MCF 10A (cell line): Measurements from ENCODE around the gene GSS. TPM values are rescaled to one million over a fixed set of nuclear protein-coding genes. Genes with fewer than 3 reads are reported as not detected.

Experiments used
- BruUV-seq: library from RNA; stranded (reverse); fragments of 400-500 nt; replicated peaks from 2 replicates; lab custom pipeline; 2021; lab: Mats Ljungman, UMichigan
- CTCF ChIA-PET: fragments of 300-600 bp; sonication (Branson Sonifier 250); formaldehyde crosslinking; extraction: SDS; loops from one replicate; lab custom pipeline; 2021; ENCODE audit warnings: antibody characterized with exemption, inconsistent platforms; lab: Yijun Ruan, JAX
- POLR2A ChIA-PET: fragments of 300-600, 350-650 bp; sonication (Branson Sonifier 250); formaldehyde crosslinking; extraction: SDS; loops from one replicate; lab custom pipeline; 2020; ENCODE audit warnings: antibody characterized with exemption, inconsistent platforms; lab: Yijun Ruan, JAX
- DNase-seq: peaks from one replicate; pipeline ENCODE4 v3.0.0-alpha.2; 2018; ENCODE audit not compliant: unreplicated experiment
- H3K27ac Mint-ChIP-seq: one replicate; pipeline ENCODE4 v1.8.0; 2022; ENCODE audit warnings: mild to moderate bottlenecking, low read depth, mixed read lengths; ENCODE audit not compliant: unreplicated experiment
- H3K27me3 Mint-ChIP-seq: one replicate; pipeline ENCODE4 v1.8.0; 2022; ENCODE audit warnings: mixed read lengths; ENCODE audit not compliant: insufficient read depth, unreplicated experiment
- H3K36me3 Mint-ChIP-seq: one replicate; pipeline ENCODE4 v1.8.0; 2022; ENCODE audit warnings: mild to moderate bottlenecking, moderate library complexity, mixed read lengths; ENCODE audit not compliant: insufficient read depth, unreplicated experiment
- H3K4me1 Mint-ChIP-seq: one replicate; pipeline ENCODE4 v1.8.0; 2022; ENCODE audit warnings: mixed read lengths; ENCODE audit not compliant: insufficient read depth, unreplicated experiment
- H3K4me3 Mint-ChIP-seq: one replicate; pipeline ENCODE4 v1.8.0; 2022; ENCODE audit warnings: mild to moderate bottlenecking, moderate library complexity, mixed read lengths; ENCODE audit not compliant: unreplicated experiment
- H3K9me3 Mint-ChIP-seq: one replicate; pipeline ENCODE4 v1.8.0; 2022; ENCODE audit warnings: mixed read lengths; ENCODE audit not compliant: unreplicated experiment
- CTCF ChIP-seq: fragments of 200-600 bp; IDR thresholded peaks from one replicate; pipeline ENCODE4 v1.8.0; 2022; ENCODE audit warnings: antibody characterized with exemption, mild to moderate bottlenecking; ENCODE audit not compliant: unreplicated experiment
- intact Hi-C: fragments of 100-400 bp; cut with micrococcal nuclease; formaldehyde crosslinking; loops from 2 replicates; pipeline ENCODE4 v1.14.1; 2022
- total RNA-seq: library from RNA; stranded (reverse); gene quantifications from 2 replicates; pipeline ENCODE4 v1.2.3, GENCODE V29; 2022

Gene GSS
- total RNA-seq, 1 experiment from 2014 or later = 115 TPM

- H3K27me3 Mint-ChIP-seq = no peaks in the 10 kb centered on the region
- no peak for DNase-seq
- no peak overlapping the region for H3K27ac Mint-ChIP-seq
- intact Hi-C loops = no loop called here
- CTCF ChIA-PET = interaction anchor here (0.6 to 4.5 kb wide), 6 partner anchors 25 to 205 kb away, joined by 3 to 28 read pairs (median 3); no protein-coding TSS in a partner anchor
- no TSS peak for BruUV-seq
- POLR2A ChIA-PET = interaction anchor here (0.7 kb wide), 1 partner anchor 10 kb away, joined by 3 read pairs; no protein-coding TSS in a partner anchor
- peaks cover 78% of the 10 kb centered on the region for H3K36me3 Mint-ChIP-seq
- TF ChIP-seq CTCF = no peak
- H3K9me3 Mint-ChIP-seq = no peaks in the 10 kb centered on the region
- H3K4me1 Mint-ChIP-seq = no peaks in the 10 kb centered on the region
- no peak overlapping the region for H3K4me3 Mint-ChIP-seq
Measured at GRCh38 chr20:35003211-35004031, 47.8 kb upstream of the GSS start.

GRCh38 chr20:35002426-35003210 lies 47.0 kb upstream of the GSS start:
- Mint-ChIP-seq H3K4me1 (no peaks in the 10 kb centered on the region), H3K36me3 (peaks cover 76% of the 10 kb centered on the region), H3K9me3 (no peaks in the 10 kb centered on the region), H3K27me3 (no peaks in the 10 kb centered on the region), H3K27ac (no peak overlapping the region), H3K4me3 (no peak overlapping the region)
- no peak for TF ChIP-seq CTCF
- intact Hi-C loops = no loop called here
- DNase-seq = no peak
- BruUV-seq = no TSS peak
- ChIA-PET POLR2A (interaction anchor here (0.7 kb wide), 1 partner anchor 11 kb away, joined by 3 read pairs; no protein-coding TSS in a partner anchor), CTCF (interaction anchor here (0.6 to 4.5 kb wide), 7 partner anchors 25 to 206 kb away, joined by 3 to 28 read pairs (median 3); no protein-coding TSS in a partner anchor)

- Mint-ChIP-seq H3K9me3 (no peaks in the 10 kb centered on the region), H3K27ac (no peak overlapping the region), H3K4me1 (no peaks in the 10 kb centered on the region), H3K27me3 (no peaks in the 10 kb centered on the region), H3K4me3 (no peak overlapping the region), H3K36me3 (peaks cover 74% of the 10 kb centered on the region)
- ChIA-PET CTCF (interaction anchor here (0.5 to 4.5 kb wide), 7 partner anchors 23 to 168 kb away, joined by 3 to 28 read pairs (median 3); no protein-coding TSS in a partner anchor), POLR2A (interaction anchor here (0.5 to 1.4 kb wide), 3 partner anchors 15 to 266 kb away, joined by 3 to 4 read pairs (median 3); no protein-coding TSS in a partner anchor)
- peak; percentile 16 for TF ChIP-seq CTCF
- intact Hi-C loops = no loop called here
- no TSS peak for BruUV-seq
- DNase-seq = no peak
Measured at GRCh38 chr20:35001596-35002362, 46.2 kb upstream of the GSS start.
